Islet of Langerhans (tissue), 1 donor: Measurements from ENCODE around the gene CDC20B.
"Not testable (repeated sequence)": the region's sequence is repeated elsewhere in the genome, so short reads cannot be mapped to it uniquely, and the experiment has no call there.

ENCODE experiments used
- FAIRE-seq: peaks from one replicate; lab custom pipeline; 2011; peaks lifted over from hg19 to GRCh38; lab: Jason Lieb, UNC

CDC20B gene

DNA sequence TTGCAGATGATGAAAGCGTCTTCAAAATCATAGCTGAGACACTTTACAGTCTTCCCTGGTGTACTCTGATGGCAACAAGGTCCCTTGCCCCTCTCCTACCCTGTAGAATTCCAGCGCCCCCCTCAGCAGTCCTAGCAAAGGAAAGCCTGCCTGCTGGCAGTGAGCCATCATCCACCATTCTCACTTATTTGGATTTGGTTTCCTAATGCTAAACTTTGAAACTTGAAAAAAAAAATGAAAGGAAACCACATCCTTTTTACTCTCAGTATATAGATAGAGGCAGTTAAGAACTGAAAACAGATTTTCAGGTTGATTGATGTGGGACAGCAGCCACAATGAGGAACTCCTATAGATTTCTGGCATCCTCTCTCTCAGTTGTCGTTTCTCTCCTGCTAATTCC, 70.6 kb downstream of the CDC20B start, which contains the start of gene GZMA:
GZMA (plus strand) TSS at position 299 of the 400 bp plus-strand sequence; CDS start at position 336, 37 bp downstream.
- FAIRE-seq, result no peak

- FAIRE-seq, result no peak
Observed at GRCh38 chr5:55101556-55102276, 71.3 kb downstream of the CDC20B start.

DNA sequence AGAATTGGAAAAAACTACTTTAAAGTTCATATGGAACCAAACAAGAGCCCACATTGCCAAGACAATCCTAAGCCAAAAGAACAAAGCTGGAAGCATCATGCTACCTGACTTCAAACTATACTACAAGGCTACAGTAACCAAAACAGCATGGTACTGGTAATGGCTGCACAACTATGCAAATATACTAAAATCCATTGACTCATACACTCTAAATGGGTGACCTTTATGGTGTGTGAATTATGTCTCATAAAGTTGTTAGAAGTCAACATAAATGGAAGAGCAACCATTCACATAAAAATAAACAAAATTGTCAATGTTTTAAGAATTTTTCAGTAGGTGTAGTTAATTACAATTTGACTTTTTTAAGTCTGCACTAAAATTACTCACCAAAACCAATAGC, 71.8 kb downstream of the CDC20B start:
- not testable (repeated sequence) for FAIRE-seq

DNA sequence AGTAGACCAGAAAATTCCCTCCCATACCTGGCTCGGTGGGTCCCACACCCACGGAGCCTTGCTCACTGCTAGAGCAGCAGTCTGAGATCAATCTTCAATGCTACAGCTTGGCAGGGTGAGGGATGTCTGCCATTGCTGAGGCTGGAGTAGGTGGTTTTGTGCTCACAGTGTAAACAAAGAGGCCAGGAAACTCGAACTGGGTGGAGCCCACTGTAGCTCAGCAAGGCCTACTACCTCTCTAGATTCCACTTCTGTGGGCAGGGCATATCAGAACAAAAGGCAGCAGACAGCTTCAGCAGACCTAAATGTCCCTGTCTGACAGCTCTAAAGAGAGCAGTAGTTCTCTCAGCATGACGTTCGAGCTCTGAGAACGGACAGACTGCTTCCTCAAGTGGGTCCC, 76.1 kb downstream of the CDC20B start:
- FAIRE-seq, result no peak

GRCh38 chr5:55096182-55096581, 76.8 kb downstream of the CDC20B start:
- FAIRE-seq, result no peak

GRCh38 chr5:55091011-55091410, 82.0 kb downstream of the CDC20B start:
- not testable (repeated sequence) for FAIRE-seq

DNA sequence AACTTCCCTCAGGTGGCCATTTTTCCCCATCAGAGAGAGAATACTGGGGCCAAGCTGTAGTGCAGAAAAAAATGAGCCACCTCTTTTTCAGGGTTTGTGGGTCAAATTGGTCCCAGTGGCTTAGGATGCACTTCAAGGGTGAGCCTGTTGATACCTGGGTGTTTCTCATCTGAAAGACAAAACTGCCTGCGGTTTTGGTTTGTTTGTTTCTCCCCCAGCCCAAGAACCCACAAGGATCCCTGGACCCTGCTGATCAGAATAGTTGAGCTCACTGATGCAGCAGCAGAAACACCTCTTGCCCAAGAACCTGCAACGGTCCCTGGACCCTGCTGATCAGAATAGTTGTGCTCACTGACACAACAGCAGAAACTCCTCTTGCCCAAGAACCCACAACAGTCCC, 83.7 kb downstream of the CDC20B start:
- not testable (repeated sequence) for FAIRE-seq

GRCh38 chr5:55081541-55081940, 91.4 kb downstream of the CDC20B start:
- FAIRE-seq, result no peak

DNA sequence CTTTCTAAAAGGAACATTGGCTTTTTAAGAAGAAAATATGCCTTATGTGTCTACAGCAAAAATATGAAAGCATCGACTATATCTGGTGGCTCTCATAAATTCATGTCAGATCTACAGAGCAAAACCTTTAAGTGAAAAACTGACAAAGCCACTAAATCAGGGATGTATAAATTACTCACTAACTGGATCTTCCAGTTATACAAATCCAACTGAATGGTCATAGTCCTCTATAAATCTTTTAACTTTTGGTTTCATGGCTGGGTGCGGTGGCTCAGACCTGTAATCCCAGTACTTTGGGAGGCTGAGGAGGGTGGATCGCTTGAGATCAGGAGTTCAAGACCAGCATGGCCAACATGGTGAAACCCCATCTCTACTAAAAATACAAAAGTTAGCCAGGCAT, 99.8 kb downstream of the CDC20B start:
- no peak for FAIRE-seq

GRCh38 chr5:55072666-55073065, 100.3 kb downstream of the CDC20B start:
- no peak for FAIRE-seq

GRCh38 chr5:55071413-55071812, 101.6 kb downstream of the CDC20B start:
- no peak for FAIRE-seq

- no peak for FAIRE-seq
Observed at GRCh38 chr5:55070968-55071367, 102.0 kb downstream of the CDC20B start.

DNA sequence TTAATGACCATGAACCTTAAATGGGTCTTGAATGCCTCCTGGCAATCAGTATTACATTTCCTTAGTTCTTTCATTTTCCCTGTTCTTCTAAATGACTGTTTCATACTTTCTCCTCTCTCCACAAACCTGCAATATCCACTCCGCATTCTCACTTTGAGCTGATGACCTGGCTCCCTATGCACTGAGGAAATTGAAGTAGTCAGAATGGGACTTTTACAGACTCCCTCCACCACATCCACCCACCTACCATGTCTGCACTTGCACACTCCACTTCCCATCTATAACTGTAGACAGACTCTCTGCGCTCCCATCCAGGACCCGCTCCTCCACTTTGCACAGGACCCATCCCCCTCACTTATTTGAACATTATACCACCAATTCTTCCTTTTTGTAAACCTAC, 106.7 kb downstream of the CDC20B start:
- no peak for FAIRE-seq

- no peak for FAIRE-seq
Observed at GRCh38 chr5:55064523-55064922, 108.5 kb downstream of the CDC20B start.

DNA sequence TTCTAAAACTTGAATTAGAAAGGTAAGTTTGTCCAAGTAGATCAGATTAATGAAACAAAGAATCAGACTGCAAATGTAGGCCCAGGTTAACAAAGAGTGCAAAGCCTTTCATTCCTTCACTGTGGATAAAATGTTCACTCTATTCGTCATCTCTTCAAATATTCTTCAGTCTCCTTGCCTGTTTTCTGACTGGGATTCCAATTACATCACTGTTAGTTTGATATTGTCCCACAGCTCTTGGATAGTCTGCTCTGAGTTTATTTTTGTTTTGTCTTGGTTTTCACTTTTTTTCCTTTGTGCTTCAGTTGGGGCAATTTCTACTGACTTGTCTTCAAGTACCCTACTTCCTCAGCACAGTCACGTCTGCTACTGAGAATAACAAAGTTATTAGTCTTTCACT, 109.1 kb downstream of the CDC20B start:
- no peak for FAIRE-seq

DNA sequence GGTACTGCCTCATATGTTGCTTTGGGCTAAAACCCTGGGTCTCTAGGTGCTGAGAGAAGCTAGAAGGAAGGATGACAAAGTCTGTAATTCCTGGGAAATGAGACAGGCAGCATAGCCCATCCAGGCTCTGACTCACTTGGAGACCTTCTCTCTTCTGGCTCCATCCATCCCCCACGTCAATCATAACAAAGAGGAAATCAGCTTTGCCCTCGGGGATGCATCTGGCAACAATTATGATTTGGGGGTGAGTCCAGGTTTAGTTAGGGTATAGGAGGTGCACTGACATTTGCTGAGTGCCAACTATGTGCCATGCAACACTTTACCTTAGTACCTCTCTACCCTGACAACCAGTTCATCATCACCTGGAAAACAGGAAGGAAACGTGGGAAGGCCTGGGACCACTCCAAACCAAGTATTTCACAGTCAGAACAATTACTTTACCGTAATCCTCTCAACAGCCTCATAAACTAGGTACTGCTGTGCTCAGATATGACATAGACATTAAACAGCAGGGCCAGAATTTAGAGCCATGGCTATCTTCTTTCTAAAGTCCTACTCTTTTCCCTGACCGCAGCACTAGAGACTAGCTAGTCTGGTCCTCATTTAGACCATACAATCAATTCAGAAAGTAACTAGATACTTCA, 109.6 kb downstream of the CDC20B start:
- FAIRE-seq, result no peak
